Activated T-helper 2 cell treated with anti-CD3 and anti-CD28 coated beads, Interferon-gamma antibody, Interleukin-2, Interleukin-4, amounts not matched to agents 10 μg/mL and 5 μg/mL and 100 μg/mL, durations not matched to agents 14 hours and 24 hours and 36 hours (primary cell): ENCODE data around the gene CCDC134. TPM values are rescaled to one million over a fixed set of nuclear protein-coding genes. Genes with fewer than 3 reads are reported as not detected.

ENCODE experiments used
- DNase-seq: peaks from one replicate; pipeline ENCODE4 v3.0.0; 2021; ENCODE audit warnings: low spot score
- H3K27ac Mint-ChIP-seq: one replicate; pipeline ENCODE4 v1.8.0; 2021; ENCODE audit warnings: mixed read lengths
- H3K27me3 Mint-ChIP-seq: one replicate; pipeline ENCODE4 v1.8.0; 2021; ENCODE audit warnings: low read depth, mixed read lengths
- H3K36me3 Mint-ChIP-seq: one replicate; pipeline ENCODE4 v1.8.0; 2021; ENCODE audit warnings: low read depth, mixed read lengths
- H3K4me1 Mint-ChIP-seq: one replicate; pipeline ENCODE4 v1.8.0; 2021; ENCODE audit warnings: low read depth, mixed read lengths
- H3K4me3 Mint-ChIP-seq: one replicate; pipeline ENCODE4 v1.8.0; 2021; ENCODE audit warnings: low read depth, mild to moderate bottlenecking, moderate library complexity, mixed read lengths
- H3K9me3 Mint-ChIP-seq: one replicate; pipeline ENCODE4 v1.8.0; 2021; ENCODE audit warnings: mixed read lengths
- intact Hi-C: fragments of 100-400 bp; cut with micrococcal nuclease; formaldehyde crosslinking; loops from one replicate; pipeline ENCODE4 v1.15.1; 2023
- total RNA-seq: library from RNA; stranded (reverse); gene quantifications from 2 replicates; pipeline ENCODE4 v1.2.3, GENCODE V29; 2022

CCDC134 gene
- 17.4 and 19.6 TPM in 2 replicates for total RNA-seq

GRCh38 chr22:41800348-41801146 lies at the start of gene CCDC134:
CCDC134 (plus strand) TSS chr22:41800679; CDS start chr22:41808891, 8,212 bp downstream.
- peaks cover 33% of the 10 kb centered on the region for H3K4me1 Mint-ChIP-seq
- intact Hi-C loops: loop anchor here (1.0 to 5.0 kb wide), 6 partner anchors 19 to 140 kb away; partner anchors contain the start of gene MEI1
- no peaks in the 10 kb centered on the region for H3K9me3 Mint-ChIP-seq

GRCh38 chr22:41752011-41752970 lies 48.2 kb upstream of the CCDC134 start:
- no peaks in the 10 kb centered on the region for H3K4me1 Mint-ChIP-seq
- intact Hi-C loops: no loop called here
- DNase-seq: no peak
- no peak overlapping the region for H3K4me3 Mint-ChIP-seq
- no peaks in the 10 kb centered on the region for H3K9me3 Mint-ChIP-seq
- H3K27ac Mint-ChIP-seq: peak overlapping the region; percentile 73
- peaks cover 17% of the 10 kb centered on the region for H3K27me3 Mint-ChIP-seq
- H3K36me3 Mint-ChIP-seq: no peaks in the 10 kb centered on the region

More at GRCh38 chr22:41800348-41801146, at the start of gene CCDC134:
- H3K4me3 Mint-ChIP-seq: peak within 1 kb of the TSS; percentile 93
- DNase-seq: peak; percentile 90
- H3K27ac Mint-ChIP-seq: peak within 1 kb of the TSS; percentile 97
- no peaks in the 10 kb centered on the region for H3K27me3 Mint-ChIP-seq
- H3K36me3 Mint-ChIP-seq: peaks cover 26% of the 10 kb centered on the region

- Mint-ChIP-seq H3K36me3 (no peaks in the 10 kb centered on the region), H3K9me3 (no peaks in the 10 kb centered on the region), H3K27ac (no peak overlapping the region)
These were observed 46.5 kb upstream of the CCDC134 start for GRCh38 chr22:41753984-41754383.

GRCh38 chr22:41757502-41757901 lies 43.0 kb upstream of the CCDC134 start:
- H3K9me3 Mint-ChIP-seq: no peaks in the 10 kb centered on the region

More at GRCh38 chr22:41753984-41754383, 46.5 kb upstream of the CCDC134 start:
- peaks cover 12% of the 10 kb centered on the region for H3K27me3 Mint-ChIP-seq
- H3K4me3 Mint-ChIP-seq: no peak overlapping the region
- H3K4me1 Mint-ChIP-seq: no peaks in the 10 kb centered on the region
- DNase-seq: no peak
- intact Hi-C loops: no loop called here

GRCh38 chr22:41758231-41758630 lies 42.2 kb upstream of the CCDC134 start:
- Mint-ChIP-seq H3K4me3 (no peak overlapping the region), H3K27me3 (no peaks in the 10 kb centered on the region), H3K9me3 (no peaks in the 10 kb centered on the region), H3K27ac (no peak overlapping the region), H3K4me1 (no peaks in the 10 kb centered on the region), H3K36me3 (no peaks in the 10 kb centered on the region)
- intact Hi-C loops: no loop called here
- no peak for DNase-seq

More at GRCh38 chr22:41757502-41757901, 43.0 kb upstream of the CCDC134 start:
- no peak overlapping the region for H3K4me3 Mint-ChIP-seq
- no peaks in the 10 kb centered on the region for H3K27me3 Mint-ChIP-seq
- H3K27ac Mint-ChIP-seq: no peak overlapping the region
- no peaks in the 10 kb centered on the region for H3K4me1 Mint-ChIP-seq
- DNase-seq: no peak
- intact Hi-C loops: no loop called here
- no peaks in the 10 kb centered on the region for H3K36me3 Mint-ChIP-seq

- H3K27me3 Mint-ChIP-seq: no peaks in the 10 kb centered on the region
- peaks cover 4% of the 10 kb centered on the region for H3K4me1 Mint-ChIP-seq
- DNase-seq: no peak
- intact Hi-C loops: no loop called here
- no peaks in the 10 kb centered on the region for H3K9me3 Mint-ChIP-seq
- no peak overlapping the region for H3K4me3 Mint-ChIP-seq
- no peaks in the 10 kb centered on the region for H3K36me3 Mint-ChIP-seq
- H3K27ac Mint-ChIP-seq: no peak overlapping the region
These were observed 37.3 kb upstream of the CCDC134 start for GRCh38 chr22:41762980-41763779.

- Mint-ChIP-seq H3K4me1 (peaks cover 10% of the 10 kb centered on the region), H3K4me3 (no peak overlapping the region), H3K27ac (no peak overlapping the region), H3K36me3 (no peaks in the 10 kb centered on the region), H3K9me3 (no peaks in the 10 kb centered on the region), H3K27me3 (no peaks in the 10 kb centered on the region)
- intact Hi-C loops: no loop called here
- DNase-seq: no peak
These were observed 34.0 kb upstream of the CCDC134 start for GRCh38 chr22:41766476-41766875.

GRCh38 chr22:41768430-41768829 lies 32.0 kb upstream of the CCDC134 start:
- no peak for DNase-seq
- H3K27ac Mint-ChIP-seq: no peak overlapping the region
- H3K27me3 Mint-ChIP-seq: no peaks in the 10 kb centered on the region
- peaks cover 13% of the 10 kb centered on the region for H3K4me1 Mint-ChIP-seq
- H3K36me3 Mint-ChIP-seq: no peaks in the 10 kb centered on the region
- H3K4me3 Mint-ChIP-seq: no peak overlapping the region
- intact Hi-C loops: no loop called here
- no peaks in the 10 kb centered on the region for H3K9me3 Mint-ChIP-seq

GRCh38 chr22:41770715-41771468 lies 29.6 kb upstream of the CCDC134 start:
- Mint-ChIP-seq H3K4me3 (no peak overlapping the region), H3K9me3 (no peaks in the 10 kb centered on the region), H3K36me3 (no peaks in the 10 kb centered on the region), H3K27me3 (no peaks in the 10 kb centered on the region), H3K27ac (no peak overlapping the region), H3K4me1 (peaks cover 15% of the 10 kb centered on the region)
- intact Hi-C loops: no loop called here
- DNase-seq: no peak

- Mint-ChIP-seq H3K36me3 (no peaks in the 10 kb centered on the region), H3K9me3 (no peaks in the 10 kb centered on the region), H3K27me3 (no peaks in the 10 kb centered on the region), H3K27ac (no peak overlapping the region), H3K4me1 (peaks cover 15% of the 10 kb centered on the region), H3K4me3 (no peak overlapping the region)
- intact Hi-C loops: no loop called here
- DNase-seq: no peak
These were observed 28.3 kb upstream of the CCDC134 start for GRCh38 chr22:41772198-41772597.

GRCh38 chr22:41772645-41773044 lies 27.8 kb upstream of the CCDC134 start:
- DNase-seq: no peak
- intact Hi-C loops: no loop called here
- no peaks in the 10 kb centered on the region for H3K27me3 Mint-ChIP-seq
- H3K27ac Mint-ChIP-seq: no peak overlapping the region
- H3K9me3 Mint-ChIP-seq: no peaks in the 10 kb centered on the region
- H3K4me3 Mint-ChIP-seq: no peak overlapping the region
- H3K4me1 Mint-ChIP-seq: peaks cover 12% of the 10 kb centered on the region
- H3K36me3 Mint-ChIP-seq: no peaks in the 10 kb centered on the region

GRCh38 chr22:41775338-41775737 lies 25.1 kb upstream of the CCDC134 start:
- peaks cover 13% of the 10 kb centered on the region for H3K4me1 Mint-ChIP-seq
- H3K4me3 Mint-ChIP-seq: no peak overlapping the region
- intact Hi-C loops: no loop called here
- no peaks in the 10 kb centered on the region for H3K27me3 Mint-ChIP-seq
- no peak overlapping the region for H3K27ac Mint-ChIP-seq
- no peaks in the 10 kb centered on the region for H3K36me3 Mint-ChIP-seq
- no peaks in the 10 kb centered on the region for H3K9me3 Mint-ChIP-seq
- DNase-seq: no peak
